Measurements from ENCODE around the gene SSC5D.

SSC5D gene

GRCh38 chr19:55464662-55465054, 23.6 kb upstream of the SSC5D start, which contains the start of gene C19orf85:
TSS of gene C19orf85 (minus strand) at chr19:55464751. CDS start at chr19:55464554, 197 bp downstream.
- no peak within 1 kb of the TSS for H3K27ac ChIP-seq (ENCODE audit: extremely low read depth, low read depth, low read length)
- TF ChIP-seq SCRT2 (tag by site-specific recombination; IDR thresholded peaks at IDR 0.05) (peak; percentile 63; the same call in 1 of the 2 replicates), ZIC2 (tag by site-specific recombination; IDR thresholded peaks at IDR 0.05) (peak; percentile 27)
- TF ChIP-seq, protein P1, sequence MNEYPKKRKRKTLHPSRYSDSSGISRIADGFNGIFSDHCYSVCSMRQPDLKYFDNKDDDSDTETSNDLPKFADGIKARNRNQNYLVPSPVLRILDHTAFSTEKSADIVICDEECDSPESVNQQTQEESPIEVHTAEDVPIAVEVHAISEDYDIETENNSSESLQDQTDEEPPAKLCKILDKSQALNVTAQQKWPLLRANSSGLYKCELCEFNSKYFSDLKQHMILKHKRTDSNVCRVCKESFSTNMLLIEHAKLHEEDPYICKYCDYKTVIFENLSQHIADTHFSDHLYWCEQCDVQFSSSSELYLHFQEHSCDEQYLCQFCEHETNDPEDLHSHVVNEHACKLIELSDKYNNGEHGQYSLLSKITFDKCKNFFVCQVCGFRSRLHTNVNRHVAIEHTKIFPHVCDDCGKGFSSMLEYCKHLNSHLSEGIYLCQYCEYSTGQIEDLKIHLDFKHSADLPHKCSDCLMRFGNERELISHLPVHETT (tag by site-specific recombination; IDR thresholded peaks at IDR 0.05), result no peak
- CTCF ChIA-PET, result no interaction called here
- H3K4me3 ChIP-seq (ENCODE audit: low read depth, low read length), result no peak within 1 kb of the TSS
- H3K4me1 ChIP-seq (ENCODE audit: control insufficient read depth, insufficient read depth, low read length), result peaks cover 10% of the 10 kb centered on the region
- no peaks in the 10 kb centered on the region for H3K36me3 ChIP-seq (ENCODE audit: control insufficient read depth in 2 of 2, insufficient read depth in 1 of 2, low read length in 2 of 2)
- no peaks in the 10 kb centered on the region for H3K9me3 ChIP-seq (ENCODE audit: control insufficient read depth, insufficient read depth, low read depth, low read length)
- POLR2A ChIA-PET, result no interaction called here

DNA sequence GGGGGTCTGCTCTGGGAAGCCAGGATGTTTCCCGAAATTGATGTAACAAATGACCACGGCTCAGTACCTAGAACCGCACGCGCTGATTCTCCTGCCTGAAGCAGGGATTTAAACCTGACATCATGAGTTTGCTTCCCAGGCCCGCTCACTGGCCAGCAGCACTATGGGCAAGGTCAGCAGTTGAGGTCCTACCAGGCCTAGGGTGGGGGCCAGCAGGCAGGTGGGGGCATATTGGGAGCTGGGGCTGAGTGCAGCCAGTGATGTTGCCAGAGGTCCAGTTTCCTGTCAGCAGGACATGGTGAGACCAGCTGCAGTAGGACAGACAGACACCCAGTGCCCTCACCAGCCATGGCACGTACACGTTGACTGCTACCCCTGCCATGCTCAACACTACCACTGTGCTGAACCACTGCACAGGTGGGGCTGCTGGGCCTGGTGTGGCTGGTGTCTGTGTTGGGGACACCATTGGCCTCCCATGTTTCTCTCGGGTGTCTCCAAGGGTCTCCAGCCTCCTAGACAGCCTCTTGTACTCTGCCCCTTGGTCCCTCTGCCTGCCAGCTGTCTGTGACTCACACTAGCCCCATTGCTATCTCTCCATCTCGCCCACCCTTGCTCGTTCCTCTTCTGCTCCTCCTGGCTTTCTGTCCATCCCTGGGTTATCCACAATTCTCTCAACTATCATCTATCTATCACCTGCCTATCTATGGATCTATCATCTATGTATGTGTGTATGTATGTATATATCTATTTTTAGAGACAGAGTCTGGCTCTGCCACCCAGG, 22.6 kb upstream of the SSC5D start:
- CTCF ChIA-PET, result interaction anchor here (0.6 to 5.1 kb wide), 7 partner anchors 12 to 516 kb away, joined by 3 to 152 read pairs (median 20); partner anchors contain the start of genes ZNF628, ZNF784 and ZNF865
- no peak for TF ChIP-seq ZNF214 (tag by site-specific recombination; IDR thresholded peaks at IDR 0.05; ENCODE audit: borderline replicate concordance)
- TF ChIP-seq ZNF157 (tag by site-specific recombination; IDR thresholded peaks at IDR 0.05), result peak; percentile 99
- TF ChIP-seq ZNF776 (tag by site-specific recombination; IDR thresholded peaks at IDR 0.05; ENCODE audit: borderline replicate concordance), result no peak
- H3K4me1 ChIP-seq (ENCODE audit: control insufficient read depth, insufficient read depth, low read length), result peaks cover 2% of the 10 kb centered on the region

GRCh38 chr19:55466241-55466614, 22.0 kb upstream of the SSC5D start:
- Histone ChIP-seq H3K27ac (ENCODE audit: extremely low read depth, low read depth, low read length) (no peak overlapping the region), H3K9me3 (ENCODE audit: control insufficient read depth, insufficient read depth, low read depth, low read length) (no peaks in the 10 kb centered on the region), H3K4me1 (ENCODE audit: control insufficient read depth, insufficient read depth, low read length) (no peaks in the 10 kb centered on the region), H3K36me3 (ENCODE audit: control insufficient read depth in 2 of 2, insufficient read depth in 1 of 2, low read length in 2 of 2) (no peaks in the 10 kb centered on the region), H3K4me3 (ENCODE audit: low read depth, low read length) (no peak overlapping the region)
- POLR2A ChIA-PET, result interaction anchor here (1.1 to 2.1 kb wide), 2 partner anchors 38 to 59 kb away, joined by 3 to 5 read pairs; partner anchors contain the start of gene UBE2S
- CTCF ChIA-PET, result interaction anchor here (0.6 to 5.1 kb wide), 18 partner anchors 11 to 639 kb away, joined by 4 to 152 read pairs (median 10); partner anchors contain the start of genes CCDC106, ZNF524, ZNF628 and ZNF784
- no peak for TF ChIP-seq MZF1 (tag by site-specific recombination; IDR thresholded peaks at IDR 0.05; ENCODE audit: borderline replicate concordance)
- no peak for TF ChIP-seq ZNF155 (tag by site-specific recombination; IDR thresholded peaks at IDR 0.05)
- TF ChIP-seq ZNF133 (tag by site-specific recombination; IDR thresholded peaks at IDR 0.05), result no peak
- TF ChIP-seq ZNF48 (tag by site-specific recombination; IDR thresholded peaks at IDR 0.05), result no peak
- TF ChIP-seq ZNF121 (tag by site-specific recombination; IDR thresholded peaks at IDR 0.05), result peak; percentile 92
- TF ChIP-seq PRDM1 (tag by site-specific recombination; IDR thresholded peaks at IDR 0.05), result peak; percentile 75
- TF ChIP-seq ZBTB6 (tag by site-specific recombination; IDR thresholded peaks at IDR 0.05), result no peak
- no peak for TF ChIP-seq ZSCAN16 (tag by site-specific recombination; IDR thresholded peaks at IDR 0.05)

More for the DNA sequence above, 22.6 kb upstream of the SSC5D start:
- H3K9me3 ChIP-seq (ENCODE audit: control insufficient read depth, insufficient read depth, low read depth, low read length), result no peaks in the 10 kb centered on the region
- POLR2A ChIA-PET, result no interaction called here
- H3K36me3 ChIP-seq (ENCODE audit: control insufficient read depth in 2 of 2, insufficient read depth in 1 of 2, low read length in 2 of 2), result no peaks in the 10 kb centered on the region
- no peak overlapping the region for H3K4me3 ChIP-seq (ENCODE audit: low read depth, low read length)
- H3K27ac ChIP-seq (ENCODE audit: extremely low read depth, low read depth, low read length), result no peak overlapping the region
